Measurements from ENCODE around the gene ZNF536.

- TF ChIP-seq CTCF (IDR thresholded peaks at IDR 0.05) = no peak
- no peak for TF ChIP-seq POLR2A (IDR thresholded peaks at IDR 0.05)
Measured at GRCh38 chr19:30539315-30539714, 167.1 kb downstream of the ZNF536 start.

All from right lobe of liver (tissue), 4 donors.